NCI-H1092 (cell line): Measurements from ENCODE around the gene ZSCAN30.
"Not testable (repeated sequence)": the region's sequence is repeated elsewhere in the genome, so short reads cannot be mapped to it uniquely, and the experiment has no call there.

ENCODE experiments used
- DNase-seq: peaks from one replicate; lab custom pipeline; 2025; lab: John Stamatoyannopoulos, UW

Gene ZSCAN30

DNA sequence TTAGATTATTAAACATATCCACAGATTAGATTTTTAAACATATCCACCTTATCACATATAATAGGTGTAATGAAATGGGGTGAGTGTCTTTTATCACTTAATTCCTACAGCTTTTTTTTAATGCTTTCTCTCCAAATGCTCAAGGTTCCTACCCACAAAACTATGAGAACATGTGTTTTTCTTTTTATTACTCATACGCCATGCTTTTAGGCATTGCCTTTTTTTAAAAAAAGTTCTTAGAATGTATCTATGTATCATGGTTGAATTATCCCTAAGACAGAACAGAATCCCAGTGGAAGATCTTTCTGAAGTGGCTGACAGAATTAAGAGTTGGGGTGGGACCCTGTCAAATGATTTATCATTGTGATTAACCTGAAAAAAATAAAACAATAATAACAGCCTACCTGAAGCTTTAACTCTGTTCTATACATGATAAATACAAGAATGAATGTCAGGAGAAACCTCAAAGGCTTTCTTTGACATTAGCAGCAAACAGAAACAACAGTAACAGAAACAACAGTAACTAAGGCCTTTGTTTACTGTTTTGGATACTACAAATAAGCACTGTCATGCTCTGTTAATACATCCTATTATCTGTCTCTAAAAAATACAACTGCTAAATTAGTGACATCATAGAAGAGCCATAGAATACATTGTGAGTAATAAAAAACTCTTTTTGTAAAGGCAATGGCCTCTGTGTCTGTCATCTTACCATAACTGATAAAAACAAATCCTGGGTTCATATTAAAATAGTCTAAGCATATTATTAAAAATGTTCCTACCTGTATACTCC, 53.3 kb downstream of the ZSCAN30 start:
- DNase-seq, result no peak

DNA sequence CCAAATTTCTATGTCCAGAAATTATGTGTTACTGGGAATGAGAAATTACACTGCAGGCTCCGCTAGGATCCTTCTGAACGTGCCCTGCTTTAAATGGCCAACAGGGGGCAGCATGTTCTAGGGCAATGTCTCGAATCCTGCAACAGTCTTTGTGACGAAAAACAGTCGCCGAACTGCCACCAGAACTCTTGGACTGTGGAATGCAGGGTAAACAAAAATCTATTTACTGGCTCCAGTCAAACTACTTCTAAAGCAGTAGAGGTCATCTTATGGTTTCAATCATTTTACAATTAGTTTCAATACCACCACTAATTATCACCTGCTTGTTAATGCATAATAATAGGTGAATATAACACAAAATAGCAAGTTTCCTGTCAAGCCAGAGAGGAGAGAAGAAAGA, 59.0 kb downstream of the ZSCAN30 start:
- peak; percentile 73 for DNase-seq

DNA sequence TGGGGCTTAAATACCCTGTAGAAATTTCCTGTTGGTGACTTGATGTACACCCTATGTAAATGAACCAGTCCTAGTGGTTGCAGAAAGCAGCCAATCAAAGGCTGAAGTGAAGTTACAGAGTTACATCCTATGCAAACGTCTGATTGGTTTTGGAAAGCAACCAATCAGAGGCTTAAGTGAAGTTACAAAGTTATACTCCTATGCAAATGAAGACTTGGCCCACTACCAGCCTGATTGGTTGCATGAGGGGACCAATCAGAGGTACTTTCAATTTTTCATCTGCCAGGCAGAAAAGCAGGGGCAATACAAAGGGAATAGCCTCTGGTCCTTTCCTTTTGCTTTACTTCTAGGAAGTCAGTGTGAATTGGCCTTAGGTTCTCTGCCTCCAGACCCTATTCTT, 62.8 kb downstream of the ZSCAN30 start:
- DNase-seq, result no peak

DNA sequence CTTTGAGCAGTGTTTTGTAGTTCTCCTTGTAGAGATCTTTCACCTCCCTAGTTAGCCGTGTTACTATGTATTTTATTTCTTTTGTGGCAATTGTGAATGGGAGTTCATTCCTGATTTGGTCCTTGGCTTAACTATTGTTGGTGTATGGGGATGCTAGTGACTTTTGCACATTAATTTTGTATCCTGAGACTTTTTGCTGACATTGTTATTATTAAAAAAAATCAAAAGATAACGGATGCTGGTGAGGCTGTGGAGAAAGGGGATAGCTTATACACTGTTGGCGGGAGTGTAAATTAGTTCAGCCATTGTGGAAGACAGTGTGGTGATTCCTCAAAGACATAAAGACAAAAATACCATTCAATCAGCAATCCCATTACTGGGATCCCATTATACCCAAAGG, 66.2 kb downstream of the ZSCAN30 start:
- DNase-seq, result no peak

DNA sequence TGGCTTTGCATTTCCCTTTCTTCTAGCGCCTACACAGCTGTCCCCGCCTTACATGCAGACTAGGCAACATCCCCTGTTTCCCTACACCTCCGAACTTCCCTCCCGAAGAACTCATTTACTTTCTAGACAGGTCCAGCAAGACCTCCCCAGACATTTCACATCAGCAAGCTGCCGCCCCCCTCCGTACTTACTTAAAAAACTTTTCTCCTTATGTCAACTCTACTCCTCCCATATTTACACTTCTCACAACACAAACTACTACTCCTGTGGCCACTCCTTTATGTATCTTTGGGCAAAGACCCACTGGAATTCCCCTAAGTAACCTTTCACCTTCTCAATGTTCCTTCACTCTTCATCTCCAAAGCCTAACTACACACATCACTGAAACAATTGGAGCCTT, 69.6 kb downstream of the ZSCAN30 start:
- no peak for DNase-seq

DNA sequence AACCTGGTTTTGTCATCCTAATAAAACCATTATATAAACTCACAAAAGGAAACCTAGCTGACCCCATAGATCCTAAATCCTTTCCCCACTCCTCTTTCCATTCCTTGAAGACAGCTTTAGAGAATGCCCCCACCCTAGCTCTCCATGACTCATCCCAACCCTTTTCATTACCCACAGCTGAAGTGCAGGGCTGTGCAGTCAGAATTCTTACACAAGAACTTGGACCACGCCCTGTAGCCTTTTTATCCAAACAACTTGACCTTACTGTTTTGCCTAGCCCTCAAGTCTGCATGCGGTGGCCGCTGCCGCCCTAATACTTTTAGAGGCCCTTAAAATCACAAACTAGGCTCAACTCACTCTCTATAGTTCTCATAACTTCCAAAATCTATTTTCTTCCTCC, 70.7 kb downstream of the ZSCAN30 start:
- DNase-seq, result not testable (repeated sequence)

DNA sequence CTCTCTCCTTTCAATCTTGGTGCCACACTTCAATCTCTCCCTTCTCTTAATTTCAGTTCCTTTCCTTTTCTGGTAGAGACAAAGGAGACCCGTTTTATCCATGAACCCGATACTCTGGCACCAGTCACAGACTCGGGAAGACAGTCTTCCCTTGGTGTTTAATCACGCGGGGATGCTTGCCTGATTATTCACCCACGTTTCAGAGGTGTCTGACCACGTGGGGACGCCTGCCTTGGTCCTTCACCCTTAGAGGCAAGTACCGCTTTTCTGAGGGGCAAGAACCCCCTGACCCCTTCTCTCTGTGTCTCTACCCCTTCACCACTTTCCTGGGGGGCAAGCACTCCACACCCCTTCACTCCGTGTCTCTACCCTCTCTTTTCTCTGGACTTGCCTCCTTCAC, 73.4 kb downstream of the ZSCAN30 start:
- not testable (repeated sequence) for DNase-seq

DNA sequence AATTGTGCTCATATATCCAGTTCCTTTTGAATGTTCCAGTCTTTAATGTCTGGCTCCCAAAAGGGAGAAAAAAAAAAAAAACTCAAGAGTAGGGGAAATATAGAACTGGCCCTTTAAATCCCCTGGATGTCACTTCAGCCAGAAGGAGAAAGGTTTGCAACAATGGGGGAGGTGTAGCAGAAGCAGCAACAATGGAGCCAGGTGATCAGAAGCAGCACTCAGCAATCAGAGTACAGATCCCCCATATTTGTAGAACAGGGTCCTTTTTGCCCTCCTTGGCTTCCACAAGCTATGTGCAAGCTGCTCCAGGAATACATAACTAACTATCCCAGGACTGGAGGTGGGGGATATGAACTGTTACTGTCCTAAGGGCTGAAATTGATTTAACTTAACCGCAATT, 75.0 kb downstream of the ZSCAN30 start:
- DNase-seq, result no peak

DNA sequence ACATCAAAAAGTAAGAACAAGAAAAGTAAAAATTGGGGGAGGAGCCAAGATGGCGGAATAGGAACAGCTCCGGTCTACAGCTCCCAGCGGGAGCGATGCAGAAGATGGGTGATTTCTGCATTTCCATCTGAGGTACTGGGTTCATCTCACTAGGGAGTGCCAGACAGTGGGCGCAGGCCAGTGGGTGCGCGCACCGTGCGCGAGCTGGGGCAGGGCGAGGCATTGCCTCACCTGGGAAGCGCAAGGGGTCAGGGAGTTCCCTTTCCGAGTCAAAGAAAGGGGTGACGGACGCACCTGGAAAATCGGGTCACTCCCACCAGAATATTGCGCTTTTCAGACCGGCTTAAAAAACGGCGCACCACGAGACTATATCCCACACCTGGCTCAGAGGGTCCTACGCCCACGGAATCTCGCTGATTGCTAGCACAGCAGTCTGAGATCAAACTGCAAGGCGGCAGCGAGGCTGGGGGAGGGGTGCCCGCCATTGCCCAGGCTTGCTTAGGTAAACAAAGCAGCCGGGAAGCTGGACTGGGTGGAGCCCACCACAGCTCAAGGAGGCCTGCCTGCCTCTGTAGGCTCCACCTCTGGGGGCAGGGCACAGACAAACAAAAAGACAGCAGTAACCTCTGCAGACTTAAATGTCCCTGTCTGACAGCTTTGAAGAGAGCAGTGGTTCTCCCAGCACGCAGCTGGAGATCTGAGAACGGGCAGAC, 84.1 kb downstream of the ZSCAN30 start:
- DNase-seq, result not testable (repeated sequence)

DNA sequence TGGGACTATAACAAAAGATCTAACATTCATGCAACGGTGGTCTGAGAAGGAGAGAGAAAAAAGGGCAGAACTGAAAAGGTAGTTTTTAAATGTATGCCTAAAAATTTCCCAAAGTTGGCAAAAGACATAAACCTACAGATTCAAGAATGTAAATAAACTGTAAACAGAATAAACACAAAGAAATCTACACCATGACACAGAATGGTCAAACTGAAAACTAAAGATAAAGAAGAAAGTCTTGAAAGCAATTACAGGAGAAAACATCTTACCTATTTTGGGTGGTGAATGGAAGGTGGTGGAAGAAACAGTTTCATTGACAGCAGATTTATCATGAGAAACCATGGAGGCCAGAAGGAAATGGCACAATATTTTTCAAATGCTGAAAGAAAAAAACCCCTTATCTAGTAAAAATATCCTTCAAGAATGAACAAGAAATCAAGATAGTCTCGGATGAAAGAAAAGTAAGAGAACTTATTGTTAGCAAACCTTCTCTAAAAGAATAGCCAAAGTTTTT, 84.8 kb downstream of the ZSCAN30 start:
- DNase-seq, result no peak

DNA sequence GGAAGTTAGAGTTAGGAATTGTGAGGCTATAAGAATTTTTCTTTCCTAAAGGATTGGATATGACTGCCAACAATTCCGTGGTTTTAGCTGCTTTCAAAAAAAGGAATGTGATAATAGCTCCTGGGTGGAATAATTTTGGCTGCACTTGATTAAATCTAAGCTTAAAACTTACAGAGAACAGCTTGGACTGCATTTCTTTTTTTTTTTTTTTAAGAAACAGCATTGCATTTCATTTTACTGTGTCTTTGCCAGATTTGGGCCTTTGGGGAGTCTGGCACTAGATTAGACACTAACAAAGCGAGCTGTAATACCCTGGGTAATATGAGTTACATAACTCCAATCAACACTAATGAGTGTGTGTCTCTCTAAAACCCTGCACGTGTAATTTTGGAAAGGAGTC, 87.0 kb downstream of the ZSCAN30 start:
- DNase-seq, result no peak

DNA sequence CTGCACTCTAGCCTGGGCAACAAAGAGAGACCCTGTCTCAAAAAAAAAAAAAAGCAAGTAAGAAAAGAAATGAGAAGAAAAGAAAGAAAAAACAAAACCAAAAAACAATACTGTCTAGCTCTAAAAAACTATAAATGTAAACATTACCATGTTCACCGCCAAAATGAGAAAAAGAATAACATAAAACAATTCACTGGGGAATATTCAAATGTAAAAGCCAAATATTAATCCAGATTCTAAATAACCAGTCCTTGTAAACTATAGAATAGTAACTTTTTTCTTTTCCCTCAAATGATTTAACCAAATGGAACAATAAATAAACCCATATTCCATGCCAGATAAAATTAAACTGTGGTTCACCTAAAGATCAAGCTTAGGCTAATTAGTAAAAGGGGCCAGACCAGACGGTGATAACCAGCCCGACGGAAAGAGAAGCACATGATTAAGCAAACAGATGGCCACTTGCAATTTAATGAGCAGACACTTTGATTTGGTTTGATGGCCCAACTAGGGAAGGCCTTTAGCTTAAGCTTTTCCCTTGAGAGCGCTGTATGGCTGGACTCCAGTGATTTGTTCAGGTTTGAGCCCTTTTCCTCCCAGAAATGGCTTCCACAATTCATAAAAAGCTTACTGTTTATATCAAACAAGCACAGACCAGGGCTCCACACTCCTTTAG, 88.6 kb downstream of the ZSCAN30 start:
- DNase-seq, result peak; percentile 79
